Measurements from ENCODE around the gene ZMYND8.
"Not testable (repeated sequence)": the region's sequence is repeated elsewhere in the genome, so short reads cannot be mapped to it uniquely, and the experiment has no call there.

Gene ZMYND8

DNA sequence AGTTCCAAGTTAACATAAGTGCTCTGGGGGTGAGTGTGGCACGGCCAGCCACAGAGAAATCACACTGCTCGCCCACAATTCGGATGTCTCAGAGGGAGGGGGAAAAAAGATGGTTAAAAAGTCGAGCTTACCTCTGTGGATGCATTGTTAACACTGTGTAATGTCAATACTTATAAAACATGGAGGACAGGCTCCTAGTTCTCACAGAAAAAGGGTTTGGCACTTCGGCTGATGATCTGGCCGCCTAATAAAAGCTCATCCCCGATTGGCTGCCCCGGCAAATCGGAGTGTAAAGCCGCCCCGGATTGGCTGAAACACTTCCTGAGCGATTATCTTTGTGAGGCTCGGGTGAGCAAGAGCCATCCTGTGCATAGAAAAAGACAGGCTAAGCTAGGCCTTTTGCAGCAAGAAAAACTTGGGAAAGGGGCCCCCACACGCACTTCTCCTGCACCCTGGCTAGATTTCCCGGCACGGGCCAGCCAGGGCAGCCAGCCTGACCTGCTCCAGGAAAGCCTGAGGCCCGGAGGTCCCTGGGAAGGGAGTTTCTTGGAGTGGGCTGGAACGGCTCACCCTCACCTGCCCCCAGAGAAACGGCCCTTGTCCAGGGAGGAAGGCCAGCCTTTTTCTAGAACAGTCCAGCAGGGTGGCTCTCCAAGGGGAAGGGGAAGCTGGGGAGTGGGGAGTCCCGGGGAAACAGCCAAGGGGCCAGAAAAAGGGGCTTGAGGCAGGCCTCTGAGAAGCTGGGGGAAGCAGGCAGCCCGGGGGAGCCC, at the start of gene ZMYND8:
ZMYND8 (minus strand) TSS at position 174 of the 770 bp plus-strand sequence; CDS start at position 145, 29 bp downstream.
- DNase-seq, result peak; percentile 90

DNA sequence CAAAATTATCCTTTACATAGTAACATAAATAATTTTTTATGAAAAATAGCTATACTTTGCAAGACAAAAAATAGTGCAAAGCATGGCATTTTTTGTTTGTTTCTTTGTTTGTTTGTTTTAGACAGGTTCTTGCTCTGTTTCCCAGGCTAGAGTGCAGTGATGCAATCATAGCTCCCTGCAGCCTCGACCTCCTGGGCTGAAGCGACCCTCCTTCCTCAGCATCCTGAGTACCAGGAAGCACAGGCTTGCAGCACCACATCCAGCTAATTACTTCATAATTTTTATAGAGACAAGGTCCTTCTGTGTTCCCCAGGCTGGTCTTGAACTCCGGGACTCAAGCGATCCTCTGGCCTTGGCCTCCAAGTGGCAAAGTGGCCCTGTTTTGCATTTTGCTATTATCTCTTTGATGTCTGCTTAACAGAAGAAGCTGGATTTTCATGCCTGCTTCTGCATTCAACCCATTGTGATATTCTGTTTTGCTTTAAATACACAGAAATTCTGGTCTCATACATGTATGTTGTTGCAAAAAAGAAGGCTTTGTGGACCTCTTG, 49.4 kb upstream of the ZMYND8 start:
- DNase-seq, result no peak

DNA sequence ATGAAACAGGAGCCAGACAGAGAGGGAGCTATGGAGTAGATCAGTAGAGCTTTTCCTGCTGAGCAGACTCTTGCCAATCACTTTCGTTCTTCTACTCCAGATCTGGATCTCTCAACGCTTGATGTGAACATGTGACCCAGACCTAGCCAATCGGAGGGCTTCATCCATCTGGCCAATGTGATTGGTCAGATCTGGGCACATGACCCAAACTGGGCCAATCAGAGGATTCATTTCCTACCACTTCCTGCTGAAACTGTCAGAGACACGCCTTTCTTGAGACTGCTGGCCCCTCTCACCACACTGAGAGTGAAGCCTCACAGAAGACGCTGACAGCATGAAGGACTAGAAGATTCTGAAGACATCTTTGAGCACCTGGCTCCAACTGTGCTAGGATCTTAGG, 44.2 kb upstream of the ZMYND8 start:
- DNase-seq, result no peak

DNA sequence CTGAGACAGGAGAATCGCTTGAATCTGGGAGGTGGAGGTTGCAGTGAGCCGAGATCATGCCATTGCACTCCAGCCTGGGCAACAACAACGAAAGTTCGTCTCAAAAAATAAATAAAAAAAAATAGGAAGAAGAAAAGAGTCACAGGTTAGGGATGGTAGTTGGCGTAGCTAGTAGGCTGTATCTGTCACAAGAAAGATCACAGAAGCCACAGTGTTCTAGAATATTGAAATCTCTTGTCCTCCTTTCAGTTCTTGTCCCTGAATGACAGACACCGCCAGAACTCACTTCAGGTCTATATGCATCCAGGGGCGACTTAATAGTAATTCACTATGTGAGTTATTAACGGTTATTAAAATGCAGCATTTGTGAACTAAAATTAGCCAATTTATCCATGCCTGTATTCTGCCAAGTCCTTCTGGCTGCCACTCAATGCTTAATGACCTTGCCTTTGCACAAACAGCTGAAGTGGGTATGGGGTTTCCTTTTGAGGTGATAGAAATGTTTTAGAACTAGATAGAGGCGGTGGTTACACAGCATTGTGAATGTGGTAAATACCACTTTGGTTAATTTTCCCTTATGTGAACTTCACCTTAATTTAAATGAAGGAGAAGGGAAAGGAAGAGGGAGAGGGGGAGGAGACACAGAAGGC, 41.3 kb upstream of the ZMYND8 start:
- no peak for DNase-seq

DNA sequence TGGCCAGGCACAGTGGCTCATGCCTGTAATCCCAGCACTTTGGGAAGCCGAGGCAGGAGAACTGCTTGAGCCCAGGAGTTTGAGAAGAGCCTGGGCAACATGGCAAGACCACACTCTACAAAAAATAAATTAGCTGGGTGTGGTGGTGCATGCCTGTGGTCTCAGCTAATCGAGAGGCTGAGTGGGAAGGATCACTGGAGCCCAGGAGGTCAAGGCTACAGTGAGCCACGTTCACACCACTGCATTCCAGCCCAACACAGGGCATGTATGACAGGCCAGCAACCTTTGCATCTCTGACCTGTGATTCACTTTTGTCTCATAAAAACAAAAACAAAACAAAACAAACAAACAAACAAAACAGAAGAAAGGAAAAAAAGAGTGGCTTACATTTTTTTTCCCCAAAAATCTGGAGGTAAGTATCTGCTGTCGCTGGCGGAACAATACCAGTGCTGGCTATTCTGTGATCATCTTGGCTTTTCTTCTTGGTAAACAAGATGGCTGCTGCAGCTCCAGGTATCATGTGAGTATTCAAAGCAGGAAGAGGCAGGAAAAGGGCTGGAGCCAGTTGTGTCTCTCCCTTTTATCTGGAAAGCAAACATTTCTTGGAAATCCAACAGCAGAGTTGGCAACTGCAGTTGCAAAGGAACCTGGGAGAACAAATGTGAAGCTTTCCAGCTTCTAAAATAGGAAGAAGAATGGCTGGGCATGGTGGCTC, 40.4 kb upstream of the ZMYND8 start:
- no peak for DNase-seq

DNA sequence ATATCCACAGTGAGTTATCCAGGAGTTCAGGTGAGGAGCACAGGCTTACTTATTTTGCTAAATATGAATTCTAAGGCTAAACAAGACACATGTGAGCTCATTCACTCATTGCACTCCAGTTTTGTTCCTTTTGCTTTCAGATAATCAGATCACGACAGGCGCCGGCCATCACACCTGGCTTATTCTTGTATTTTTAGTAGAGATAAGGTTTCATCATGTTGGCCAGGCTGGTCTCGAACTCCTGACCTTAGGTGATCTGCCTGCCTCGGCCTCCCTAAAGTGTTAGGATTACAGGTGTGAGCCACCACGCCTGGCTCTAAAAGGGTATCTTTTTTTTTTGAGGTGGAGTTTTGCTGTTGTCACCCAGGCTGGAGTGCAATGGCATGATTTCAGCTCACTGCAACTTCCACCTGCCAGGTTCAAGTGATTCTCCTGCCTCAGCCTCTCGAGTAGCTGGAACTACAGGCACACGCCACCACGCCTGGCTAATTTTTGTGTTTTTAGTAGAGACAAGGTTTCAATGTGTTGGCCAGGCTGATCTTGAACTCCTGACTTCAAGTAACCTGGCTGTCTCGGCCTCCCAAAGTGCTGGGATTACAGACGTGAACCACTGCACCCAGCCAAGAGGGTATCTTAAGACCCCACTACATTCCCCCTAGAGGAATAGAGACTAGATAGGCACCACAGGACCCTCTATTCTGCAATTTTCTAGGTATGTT, 37.5 kb upstream of the ZMYND8 start:
- DNase-seq, result not testable (repeated sequence)

DNA sequence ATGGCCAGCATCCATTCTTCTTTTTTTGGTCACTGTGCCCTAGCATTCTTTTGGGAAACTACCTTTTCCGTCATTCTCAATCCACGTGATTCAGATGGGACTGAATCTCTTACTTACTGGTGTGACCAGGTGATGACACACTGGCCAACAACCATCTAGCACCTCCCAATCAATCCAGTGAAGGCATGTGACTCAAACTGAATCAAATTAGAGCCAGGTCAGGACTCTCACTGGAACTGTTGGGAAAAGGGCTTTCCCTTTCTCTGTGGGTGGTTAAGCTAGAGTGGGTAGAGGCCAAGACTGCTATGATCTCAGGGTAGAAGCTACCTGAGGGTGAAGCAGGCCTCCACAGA, 36.2 kb upstream of the ZMYND8 start:
- no peak for DNase-seq

DNA sequence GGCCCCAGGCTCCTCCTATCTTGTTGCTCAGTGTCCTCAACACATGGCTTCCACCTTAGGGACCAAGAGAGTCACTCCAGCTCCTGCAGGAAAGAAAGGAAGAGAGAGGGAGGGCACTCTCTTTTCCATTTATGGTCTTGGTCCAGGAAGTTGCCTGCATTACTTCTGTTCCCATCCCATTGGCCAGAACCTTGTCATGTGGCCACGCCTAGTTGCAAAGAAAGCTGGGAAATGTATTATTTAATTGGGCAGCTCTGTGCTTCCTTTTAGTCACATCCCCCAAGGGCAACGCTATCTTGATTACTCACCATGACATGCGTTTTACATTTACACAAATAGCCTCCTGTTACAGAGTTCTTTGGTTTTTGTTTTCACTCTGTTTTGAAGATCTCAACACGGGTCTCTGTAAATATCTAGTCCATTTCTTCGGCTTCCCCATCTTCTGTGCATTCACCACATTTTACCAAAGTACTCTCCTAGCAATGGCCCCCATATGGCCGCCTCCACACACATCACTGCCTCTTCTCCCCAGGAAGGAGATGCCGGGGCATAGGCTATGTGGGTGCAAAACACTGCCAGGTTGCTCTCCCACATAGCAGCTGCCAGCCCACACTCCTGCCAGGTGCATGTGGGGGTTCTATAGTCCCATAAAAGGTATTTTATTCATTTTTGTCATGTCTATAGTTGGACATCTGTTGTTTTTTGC, 35.7 kb upstream of the ZMYND8 start:
- DNase-seq, result no peak

DNA sequence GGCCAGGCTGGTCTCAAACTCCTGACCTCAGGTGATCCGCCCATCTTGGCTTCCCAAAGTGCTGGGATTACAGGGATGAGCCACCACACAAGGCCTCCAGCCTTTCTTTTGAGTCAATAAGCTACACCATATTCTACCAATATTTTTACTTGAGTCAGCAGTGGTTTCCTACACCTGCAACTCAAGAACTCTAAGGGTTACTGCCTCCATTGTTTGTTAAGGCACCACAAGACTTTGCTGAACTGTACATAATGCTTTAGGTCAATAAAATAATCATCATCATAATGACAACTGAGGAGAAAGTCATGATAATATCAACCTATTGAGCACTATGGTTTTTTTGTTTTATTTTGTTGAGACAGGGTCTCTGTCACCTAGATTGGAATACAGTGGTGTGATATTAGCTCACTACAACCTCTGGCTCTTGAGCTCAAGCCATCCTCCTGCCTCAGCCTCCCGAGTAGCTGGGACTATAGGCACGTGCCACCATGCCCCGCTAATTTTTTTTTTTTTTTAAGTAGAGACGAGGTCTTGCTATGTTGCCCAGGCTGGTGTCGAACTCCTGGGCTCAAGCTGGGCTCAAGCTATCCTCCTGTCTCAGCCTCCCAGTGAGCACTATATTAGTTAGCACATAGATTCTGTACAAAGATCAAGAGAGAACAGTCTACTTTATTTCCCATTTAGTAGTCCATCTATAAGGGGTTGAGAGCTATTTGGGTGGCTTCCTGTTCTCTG, 34.9 kb upstream of the ZMYND8 start:
- DNase-seq, result no peak

DNA sequence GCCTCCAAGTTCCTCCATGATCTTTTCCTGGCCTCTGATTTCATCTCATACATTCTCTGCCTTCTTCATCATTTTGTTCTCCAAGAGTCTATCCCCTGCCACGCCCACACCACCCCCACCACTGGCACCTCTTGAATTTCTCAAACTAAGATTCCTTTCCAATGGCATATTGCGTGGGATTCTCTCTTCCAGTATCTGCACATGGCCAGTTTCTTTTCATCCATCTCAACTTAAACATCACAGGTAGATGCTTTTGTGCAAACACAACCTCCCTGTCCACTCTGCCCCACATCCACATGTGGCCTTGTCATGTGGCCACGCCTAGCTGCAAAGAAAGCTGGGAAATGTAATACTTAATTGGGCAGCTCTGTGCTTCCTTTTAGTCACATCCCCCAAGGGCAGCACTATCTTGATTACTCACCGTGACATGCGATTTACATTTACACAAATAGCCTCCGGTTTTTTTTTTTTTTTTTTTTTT, 33.4 kb upstream of the ZMYND8 start:
- no peak for DNase-seq

DNA sequence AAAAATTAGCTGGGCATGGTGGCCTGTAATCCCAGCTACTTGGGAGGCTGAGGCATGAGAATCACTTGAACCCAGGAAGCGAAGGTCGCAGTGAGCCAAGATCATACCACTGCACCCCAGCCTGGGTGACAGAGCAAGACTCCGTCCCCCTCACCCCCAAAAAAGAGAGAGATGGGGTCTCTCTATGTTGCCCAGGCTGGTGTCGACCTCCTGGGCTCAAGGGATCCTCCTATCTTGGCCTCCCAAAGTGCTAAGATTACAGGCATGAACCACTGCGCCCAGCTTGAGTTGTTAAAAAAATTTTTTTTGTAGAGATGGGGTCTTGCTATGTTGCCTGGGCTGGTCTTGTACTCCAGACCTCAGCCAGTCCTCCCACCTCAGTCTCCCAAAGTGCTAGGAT, 29.5 kb upstream of the ZMYND8 start:
- not testable (repeated sequence) for DNase-seq

DNA sequence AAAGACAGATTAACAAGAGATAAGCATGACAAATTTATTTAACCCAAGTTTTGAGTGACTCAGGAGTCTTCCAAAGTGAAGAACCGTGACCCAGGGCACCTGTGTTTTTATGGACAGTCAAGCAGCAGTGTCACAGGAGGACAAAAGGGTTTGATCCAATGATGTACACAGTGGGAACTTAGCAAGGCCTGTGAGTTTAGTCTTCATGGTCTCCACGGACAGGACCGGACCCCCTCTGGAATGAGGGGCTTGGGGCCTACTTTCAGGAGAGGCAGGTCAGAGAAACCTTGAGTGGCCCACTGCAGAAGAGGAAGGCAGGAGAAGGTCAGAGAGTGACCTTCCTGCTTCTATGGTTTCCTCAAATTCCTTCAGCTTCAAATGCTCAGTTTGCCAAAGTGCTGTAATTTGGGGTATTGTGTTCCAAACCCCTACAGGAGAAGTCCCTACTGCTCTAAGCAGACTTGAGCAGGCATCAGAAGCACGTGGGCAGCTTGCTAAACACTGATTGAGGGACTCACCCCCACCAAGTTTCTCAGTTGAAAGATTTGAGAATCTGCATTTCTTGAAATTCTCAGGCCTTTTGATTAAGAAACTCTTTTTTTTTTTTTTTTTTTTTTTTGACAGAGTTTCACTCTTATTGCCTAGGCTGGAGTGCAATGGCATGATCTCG, 26.4 kb upstream of the ZMYND8 start:
- no peak for DNase-seq

DNA sequence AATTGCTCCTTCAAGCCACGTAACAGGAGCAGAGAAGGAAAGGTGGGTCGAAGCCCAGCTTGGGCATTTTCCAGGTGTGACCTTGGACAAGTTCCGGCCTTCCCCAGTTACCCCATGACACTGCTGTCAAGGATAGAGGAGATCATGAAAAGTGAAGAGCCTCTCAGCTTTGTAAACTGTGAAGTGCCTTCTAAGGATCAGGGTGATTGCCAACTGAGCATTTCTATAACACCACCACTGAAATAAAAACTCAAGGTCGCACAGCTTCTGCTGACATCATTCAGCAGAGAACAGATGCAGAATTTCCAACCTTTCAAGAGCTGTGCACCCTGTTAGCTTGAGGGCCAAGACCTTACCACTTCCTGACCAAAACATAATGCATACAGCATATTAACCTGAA, 24.0 kb upstream of the ZMYND8 start:
- DNase-seq, result no peak

DNA sequence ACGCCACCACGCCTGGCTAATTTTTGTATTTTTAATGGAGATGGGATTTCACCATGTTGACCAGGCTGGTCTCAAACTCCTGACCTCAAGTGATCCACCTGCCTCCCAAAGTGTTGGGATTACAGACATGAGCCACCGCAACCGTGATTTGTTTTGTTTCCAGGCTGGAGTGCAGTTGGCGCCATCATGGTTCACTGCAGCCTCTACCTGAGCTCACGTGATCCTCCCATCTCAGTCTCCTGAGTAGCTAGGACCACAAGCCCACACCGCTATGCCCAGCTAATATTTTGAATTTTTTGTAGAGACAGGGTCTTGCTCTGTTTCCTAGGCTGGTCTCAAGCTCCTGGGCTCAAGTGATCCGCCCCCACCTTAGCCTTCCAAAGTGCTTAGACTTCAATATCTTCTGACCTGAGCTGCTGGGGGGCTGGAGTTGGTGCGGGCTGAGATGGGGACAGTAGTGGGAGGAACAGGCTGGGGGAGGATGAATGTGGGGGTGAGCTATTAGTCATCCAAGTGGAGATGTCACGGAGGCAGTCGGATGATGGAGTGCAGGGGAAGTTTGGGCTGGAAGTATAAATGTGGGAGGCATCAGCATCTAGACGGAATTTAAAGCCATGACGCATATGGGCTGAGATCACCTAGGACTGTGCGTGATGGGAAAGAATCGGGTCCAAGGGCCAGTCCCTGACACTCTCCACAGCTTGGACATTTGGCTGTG, 23.1 kb upstream of the ZMYND8 start:
- DNase-seq, result no peak

DNA sequence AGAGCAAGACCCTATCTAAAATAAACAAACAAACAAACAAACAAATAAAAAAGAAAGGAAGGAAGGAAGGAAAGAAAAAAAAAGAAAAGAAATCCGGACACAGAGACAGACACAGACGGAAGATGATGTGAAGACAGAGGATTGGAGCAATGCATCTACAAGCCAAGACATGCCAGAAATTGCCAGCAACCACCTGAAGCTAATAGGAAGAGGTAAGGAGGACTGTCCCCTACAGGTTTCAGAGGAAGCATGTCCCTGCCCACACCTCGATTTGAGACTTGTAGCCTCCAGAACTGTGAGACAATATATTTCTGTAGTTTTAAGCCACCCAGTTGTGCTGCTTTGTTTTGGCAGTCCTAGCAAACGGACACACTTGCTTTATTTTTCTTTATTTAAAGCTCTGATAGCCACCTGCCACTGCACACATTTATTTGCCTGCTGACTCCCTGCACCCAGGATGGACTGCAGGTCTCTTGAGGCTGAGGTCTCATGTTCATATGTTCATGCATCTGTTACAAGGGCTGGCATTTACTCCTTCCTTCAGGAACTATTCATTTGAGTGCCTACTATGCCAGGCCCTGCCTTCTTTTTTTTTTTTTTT, 20.7 kb upstream of the ZMYND8 start:
- DNase-seq, result no peak

DNA sequence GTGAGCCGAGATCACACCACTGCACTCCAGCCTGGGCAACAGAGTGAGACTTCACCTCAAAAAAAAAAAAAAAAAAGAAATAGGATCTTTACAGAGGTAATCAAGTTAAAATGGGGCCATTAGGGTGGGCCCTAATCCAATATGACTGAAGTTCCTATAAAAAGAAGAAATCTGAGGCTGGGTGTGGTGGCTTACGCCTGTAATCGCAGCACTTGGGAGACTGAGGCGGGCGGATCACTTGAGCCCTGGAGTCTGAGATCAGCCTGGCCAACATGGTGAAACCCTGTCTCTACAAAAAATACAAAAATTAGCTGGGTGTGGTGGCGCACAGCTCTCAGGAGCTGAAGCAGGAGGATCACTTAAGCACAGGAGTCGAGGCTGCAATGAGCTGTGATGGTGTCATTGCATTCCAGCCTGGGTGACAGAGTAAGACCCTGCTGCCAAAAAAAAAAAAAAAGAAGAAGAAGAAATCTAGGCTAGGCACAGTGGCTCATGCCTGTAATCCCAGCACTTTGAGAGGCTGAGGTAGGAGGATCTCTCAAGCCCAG, 19.7 kb upstream of the ZMYND8 start:
- not testable (repeated sequence) for DNase-seq

DNA sequence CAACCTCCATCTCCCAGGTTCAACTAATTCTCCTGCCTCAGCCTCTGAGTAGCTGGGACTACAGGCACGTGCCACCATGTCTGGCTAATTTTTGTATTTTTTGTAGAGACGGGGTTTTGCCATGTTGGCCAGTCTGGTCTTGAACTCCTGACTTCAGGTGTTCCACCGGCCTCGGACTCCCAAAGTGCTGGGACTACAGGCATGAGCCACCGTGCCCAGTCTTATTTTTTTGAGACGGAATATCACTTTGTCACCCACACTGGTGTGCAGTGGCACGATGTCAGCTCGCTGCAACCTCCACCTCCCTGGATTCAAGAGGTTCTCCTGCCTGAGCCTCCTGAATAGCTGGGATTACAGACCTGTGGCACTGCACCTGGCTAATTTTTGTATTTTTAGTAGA, 17.6 kb upstream of the ZMYND8 start:
- DNase-seq, result not testable (repeated sequence)

DNA sequence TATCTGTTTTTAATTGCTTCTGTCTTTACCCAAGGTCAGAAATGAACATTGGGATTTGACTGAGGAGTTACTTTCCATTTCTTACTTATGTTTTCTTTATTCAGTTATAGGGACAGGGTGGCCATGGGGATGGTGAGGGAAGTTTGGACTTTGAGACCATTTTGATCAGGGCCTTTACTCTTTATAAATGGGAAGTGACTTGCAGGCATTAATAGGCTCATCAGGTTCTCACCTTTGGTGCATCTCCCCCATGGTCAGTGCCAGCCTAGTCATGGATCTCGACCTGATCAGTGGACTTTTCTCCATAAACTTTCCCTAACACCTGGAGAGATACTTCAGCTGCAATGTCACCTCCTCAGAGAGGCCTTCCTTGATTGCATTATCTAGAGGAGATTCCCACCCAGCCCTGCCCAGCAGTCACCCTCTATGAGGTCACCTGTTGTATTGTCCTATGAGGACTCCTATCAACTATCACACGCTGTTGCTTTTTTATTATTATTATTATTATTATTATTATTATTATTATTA, 16.8 kb upstream of the ZMYND8 start:
- no peak for DNase-seq
